ENCODE data around the gene ZNF740. TPM values are rescaled to one million over a fixed set of nuclear protein-coding genes. Genes with fewer than 3 reads are reported as not detected.
"Not testable (repeated sequence)": the region's sequence is repeated elsewhere in the genome, so short reads cannot be mapped to it uniquely, and the experiment has no call there.

ZNF740 gene
- total RNA-seq, 1 donor from 2014 or later, result 39.6 TPM

GRCh38 chr12:53193985-53194716 lies 13.6 kb downstream of the ZNF740 start:
- intact Hi-C loops (cut with micrococcal nuclease), result loop anchor here (5.0 kb wide), 1 partner anchor 37 kb away; no protein-coding TSS in a partner anchor

DNA sequence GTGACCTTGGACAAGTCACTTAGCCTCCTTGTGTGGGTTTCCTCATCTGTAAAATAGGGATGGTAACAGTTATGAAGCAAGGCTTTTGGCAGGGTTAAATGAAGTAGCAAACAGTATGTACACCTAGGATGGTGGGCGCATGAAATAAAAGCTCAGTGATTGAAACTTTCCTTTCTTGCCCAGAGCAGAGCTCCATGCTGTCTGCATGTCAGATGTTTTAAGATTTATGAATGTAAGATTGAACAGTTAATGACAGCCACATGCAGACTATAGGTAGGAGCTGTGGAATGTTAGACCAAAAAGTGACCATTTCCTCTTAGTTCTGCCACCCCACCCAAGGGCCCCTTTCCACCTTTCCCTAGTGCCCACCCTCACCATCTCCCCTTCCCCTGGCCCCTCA lies 14.5 kb downstream of the ZNF740 start:
- intact Hi-C loops (cut with micrococcal nuclease), result loop anchor here (5.0 kb wide), 1 partner anchor 38 kb away; no protein-coding TSS in a partner anchor

DNA sequence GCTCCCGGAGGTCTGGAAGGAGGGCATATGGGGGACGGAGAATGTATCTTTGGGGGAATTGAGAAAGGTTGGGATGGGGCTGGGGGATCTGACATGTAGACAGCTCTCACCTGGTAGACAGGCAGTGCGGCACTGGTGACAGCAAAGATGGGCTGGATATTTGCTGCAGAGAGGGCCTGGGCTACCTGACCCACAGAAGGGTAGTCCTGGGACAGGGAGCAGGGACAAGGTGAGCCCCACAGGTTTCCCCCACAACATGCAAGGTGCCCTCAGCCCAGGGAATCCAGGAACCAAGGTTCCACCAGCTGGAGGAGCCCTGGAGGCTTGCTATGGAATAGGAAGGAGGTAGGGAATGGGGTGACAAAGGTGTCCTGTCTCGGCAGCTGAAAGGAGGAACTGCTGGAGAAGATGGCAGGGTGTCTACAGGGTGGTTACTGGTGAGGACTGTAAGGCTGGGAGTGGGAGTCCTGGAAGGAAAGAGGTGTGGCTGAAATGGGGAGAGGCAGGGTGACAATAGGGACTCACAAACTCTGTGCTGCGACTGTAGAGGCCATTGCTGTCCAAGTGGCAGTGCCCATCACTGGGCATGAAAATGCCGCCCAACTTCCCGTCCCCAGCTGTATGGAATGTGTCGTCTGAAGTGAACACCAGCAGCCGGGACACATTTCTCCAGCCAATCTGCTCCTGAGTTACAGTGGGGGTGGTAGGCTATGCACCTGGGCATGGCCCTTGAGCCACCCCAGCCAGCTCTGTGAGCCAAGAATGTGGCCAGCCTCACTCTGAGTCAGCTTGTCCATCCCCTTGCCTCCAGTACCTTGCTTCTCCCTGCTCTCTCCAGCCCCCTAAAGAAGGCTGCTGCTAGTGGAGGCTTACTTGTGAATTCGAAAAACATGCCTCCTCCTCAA lies 15.2 kb downstream of the ZNF740 start:
- intact Hi-C loops (cut with micrococcal nuclease), result no loop called here

DNA sequence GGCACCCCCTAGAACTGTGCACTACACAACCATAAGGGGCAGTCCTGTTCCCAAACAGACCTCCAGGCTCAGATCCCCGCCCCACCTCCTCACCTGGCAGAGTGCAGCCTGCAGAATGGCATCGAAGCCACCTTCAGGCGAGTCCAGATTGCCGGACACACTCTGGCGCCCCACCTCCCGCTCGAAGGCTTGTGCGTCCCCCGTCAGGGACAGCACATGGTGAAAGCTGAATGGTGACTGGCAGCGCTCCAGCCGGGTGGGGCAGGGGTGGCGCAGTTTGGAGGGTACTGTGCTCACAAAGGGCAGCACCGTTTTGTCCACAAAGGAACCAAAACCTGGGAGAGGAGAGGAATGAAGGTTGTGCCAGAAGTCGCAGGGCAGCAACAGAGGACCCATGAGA lies 16.0 kb downstream of the ZNF740 start:
- intact Hi-C loops (cut with micrococcal nuclease), result no loop called here

DNA sequence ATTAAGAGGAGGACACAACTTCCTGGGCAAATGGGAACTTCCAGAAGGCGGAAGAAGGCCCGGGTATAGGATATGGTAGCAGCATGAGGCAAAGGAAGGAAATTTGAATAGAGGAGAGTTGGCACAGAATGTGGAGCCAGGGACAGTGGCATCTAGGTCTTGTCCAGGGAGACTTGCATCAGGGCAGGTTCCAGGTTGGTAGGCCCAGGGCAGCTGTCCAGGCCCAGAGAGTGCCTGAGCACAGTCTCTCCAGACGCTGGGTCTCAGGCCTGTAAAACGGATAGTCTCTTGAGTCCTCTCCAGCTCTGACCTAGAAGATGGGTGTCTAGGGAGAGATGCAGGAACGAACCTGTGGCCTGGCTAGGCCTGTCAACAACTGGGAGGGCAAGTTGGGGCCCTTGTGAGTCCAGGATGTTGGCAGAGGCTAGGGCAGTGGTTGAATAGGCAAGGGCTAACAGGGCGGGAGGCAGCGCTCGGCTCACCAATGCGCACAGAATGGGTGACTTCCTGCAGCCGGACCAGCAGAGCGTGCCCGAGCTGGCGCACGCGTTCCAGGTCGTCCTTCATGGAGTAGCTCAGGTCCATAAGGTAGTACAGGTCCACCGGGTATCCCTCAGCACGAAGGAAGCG lies 16.6 kb downstream of the ZNF740 start:
- intact Hi-C loops (cut with micrococcal nuclease), result no loop called here

DNA sequence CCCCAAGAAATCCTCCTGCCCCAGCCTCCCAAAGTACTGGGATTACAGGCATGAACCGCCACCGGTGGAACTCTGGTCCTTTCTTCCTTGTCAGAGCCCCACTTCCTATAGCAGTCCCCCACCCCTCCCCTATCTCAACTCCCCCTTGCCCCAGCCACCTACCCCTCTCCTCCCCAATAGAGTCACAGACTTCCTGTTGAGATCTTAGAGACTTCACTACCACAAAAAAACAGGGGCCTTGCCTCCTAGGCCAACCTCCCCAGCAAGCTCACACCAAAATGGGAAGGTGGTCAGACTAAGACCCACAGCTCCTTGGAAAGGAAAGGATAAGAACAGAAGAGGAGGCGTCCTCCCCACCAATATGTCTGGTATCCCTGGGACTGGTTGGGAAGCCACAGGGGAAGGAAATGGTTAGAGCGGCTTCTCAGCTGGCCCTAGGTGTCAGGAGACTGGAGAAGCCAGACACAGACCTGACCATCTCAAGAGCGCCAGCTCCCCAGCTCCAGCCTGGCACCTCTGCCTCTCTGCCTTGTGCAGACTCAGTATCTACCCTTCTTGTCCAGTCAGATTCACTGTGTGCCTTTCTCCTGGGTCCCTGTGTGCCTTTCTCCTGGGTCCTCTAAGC lies 18.1 kb downstream of the ZNF740 start:
- intact Hi-C loops (cut with micrococcal nuclease), result loop anchor here (1.0 kb wide), 1 partner anchor 11 kb away; no protein-coding TSS in a partner anchor

GRCh38 chr12:53199700-53200099 lies 19.2 kb downstream of the ZNF740 start:
- intact Hi-C loops (cut with micrococcal nuclease), result no loop called here

DNA sequence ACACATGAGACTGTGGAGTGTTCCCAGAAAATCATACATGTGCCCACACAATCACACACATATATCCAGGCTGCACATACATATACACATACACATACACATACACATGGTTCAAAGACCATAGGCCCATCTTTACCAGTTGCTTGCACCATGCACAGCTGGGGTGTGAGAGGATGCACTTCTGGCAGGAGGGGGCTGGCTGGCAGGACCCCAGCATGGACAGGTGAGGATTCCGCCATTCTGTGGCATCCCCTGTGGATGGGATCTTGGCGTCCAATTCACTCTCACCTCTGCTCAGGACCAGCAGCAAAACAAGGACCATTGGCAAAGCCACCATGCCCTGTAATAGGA lies 19.6 kb downstream of the ZNF740 start:
- intact Hi-C loops (cut with micrococcal nuclease), result no loop called here

DNA sequence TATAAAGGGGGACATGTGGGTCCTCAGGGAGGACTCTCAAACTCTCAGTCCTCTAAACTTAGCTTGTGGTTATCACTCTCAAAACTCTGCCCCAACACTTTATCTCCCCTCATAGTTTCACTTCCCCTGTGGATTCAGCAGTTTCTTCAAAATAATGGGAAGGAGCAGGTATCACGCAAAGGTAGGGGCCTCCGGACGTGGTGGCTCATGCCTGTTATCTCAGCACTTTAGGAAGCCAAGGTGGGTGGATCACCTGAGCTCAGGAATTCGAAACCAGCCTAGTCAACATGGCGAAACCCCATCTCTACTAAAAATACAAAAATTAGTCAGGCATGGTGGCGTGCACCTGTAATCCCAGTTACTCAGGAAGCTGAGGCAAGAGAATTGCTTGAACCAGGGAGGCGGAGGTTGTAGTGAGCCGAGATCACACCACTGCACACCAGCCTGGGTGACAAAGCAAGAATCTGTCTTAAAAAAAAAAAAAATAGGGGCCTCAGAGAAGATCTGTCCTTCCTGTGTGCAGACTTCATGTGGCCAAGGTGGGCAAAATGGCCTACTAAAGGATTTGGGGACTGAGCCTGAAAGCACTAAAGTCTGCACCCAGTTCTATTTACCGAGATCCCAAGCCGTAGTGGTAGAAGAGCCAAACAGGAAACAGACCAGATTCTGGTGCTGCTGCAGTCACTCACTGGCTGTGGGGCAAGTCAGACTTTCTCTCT lies 20.1 kb downstream of the ZNF740 start:
- intact Hi-C loops (cut with micrococcal nuclease), result loop anchor here (1.0 kb wide), 1 partner anchor 19 kb away; no protein-coding TSS in a partner anchor

DNA sequence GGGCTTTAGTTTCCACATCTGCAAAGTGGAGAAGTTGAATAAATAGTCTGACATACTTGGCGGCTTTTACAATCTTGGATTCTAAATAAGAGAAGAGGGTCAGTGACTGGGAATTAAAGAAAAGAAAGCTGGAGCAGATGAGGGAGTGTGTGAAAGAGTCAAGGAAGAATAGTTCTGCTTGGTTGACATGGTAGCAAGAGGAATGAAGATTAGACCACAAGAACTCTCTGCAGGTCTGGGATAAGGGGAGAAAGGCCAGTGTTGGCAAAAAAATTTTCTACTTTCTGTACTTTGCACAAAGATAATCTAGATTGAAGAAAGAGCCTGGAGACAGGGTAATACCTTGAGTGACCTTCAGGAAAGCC lies 20.6 kb downstream of the ZNF740 start:
- intact Hi-C loops (cut with micrococcal nuclease), result loop anchor here (1.0 kb wide), 1 partner anchor 20 kb away; no protein-coding TSS in a partner anchor

- intact Hi-C loops (cut with micrococcal nuclease), result loop anchor here (1.0 kb wide), 1 partner anchor 20 kb away; no protein-coding TSS in a partner anchor
Observed at GRCh38 chr12:53201639-53202038, 21.1 kb downstream of the ZNF740 start.

DNA sequence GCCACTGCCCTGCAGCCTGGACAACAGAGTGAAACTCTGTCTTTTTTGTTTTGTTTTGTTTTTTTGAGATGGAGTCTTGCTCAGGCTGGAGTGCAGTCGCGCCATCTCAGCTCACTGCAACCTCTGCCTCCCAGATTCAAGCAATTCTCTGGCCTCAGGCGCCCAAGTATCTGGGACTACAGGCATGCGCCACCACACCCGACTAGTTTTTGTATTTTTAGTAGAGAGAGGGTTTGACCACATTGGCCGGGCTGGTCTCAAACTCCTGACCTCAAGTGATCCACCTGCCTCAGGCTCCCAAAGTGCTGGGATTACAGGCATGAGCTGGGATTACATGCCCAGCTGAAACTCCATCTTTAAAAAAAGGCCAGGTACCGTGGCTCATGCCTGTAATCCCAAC lies 21.8 kb downstream of the ZNF740 start:
- intact Hi-C loops (cut with micrococcal nuclease), result not testable (repeated sequence)

DNA sequence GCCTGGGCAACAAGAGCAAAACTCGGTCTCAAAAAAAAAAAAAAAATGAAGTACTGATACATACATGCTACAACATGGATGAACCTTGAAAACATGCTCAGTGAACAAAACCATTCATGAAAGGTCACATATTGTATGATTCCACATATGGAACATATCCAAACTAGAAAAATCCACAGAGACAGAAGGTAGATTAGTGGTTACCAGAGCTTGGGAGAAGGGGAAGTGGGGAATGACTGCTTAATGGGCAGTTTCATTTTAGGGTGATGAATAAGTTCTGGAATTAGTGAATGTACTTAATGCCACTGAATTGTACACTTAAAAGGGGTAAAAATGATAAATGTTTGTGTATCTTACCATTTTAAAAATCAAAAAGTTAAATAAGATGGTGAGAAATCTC lies 23.8 kb downstream of the ZNF740 start:
- intact Hi-C loops (cut with micrococcal nuclease), result no loop called here

GRCh38 chr12:53205747-53206419 lies 25.4 kb downstream of the ZNF740 start:
- intact Hi-C loops (cut with micrococcal nuclease), result loop anchor here (2.0 kb wide), 1 partner anchor 89 kb away; the partner anchor contains the start of gene PFDN5

- intact Hi-C loops (cut with micrococcal nuclease), result loop anchor here (2.0 kb wide), 1 partner anchor 88 kb away; the partner anchor contains the start of gene PFDN5
Observed at GRCh38 chr12:53207042-53207441, 26.5 kb downstream of the ZNF740 start, which contains the start of gene ITGB7. ITGB7 (minus strand) TSS chr12:53207251; CDS start chr12:53200443, 6,808 bp downstream.

DNA sequence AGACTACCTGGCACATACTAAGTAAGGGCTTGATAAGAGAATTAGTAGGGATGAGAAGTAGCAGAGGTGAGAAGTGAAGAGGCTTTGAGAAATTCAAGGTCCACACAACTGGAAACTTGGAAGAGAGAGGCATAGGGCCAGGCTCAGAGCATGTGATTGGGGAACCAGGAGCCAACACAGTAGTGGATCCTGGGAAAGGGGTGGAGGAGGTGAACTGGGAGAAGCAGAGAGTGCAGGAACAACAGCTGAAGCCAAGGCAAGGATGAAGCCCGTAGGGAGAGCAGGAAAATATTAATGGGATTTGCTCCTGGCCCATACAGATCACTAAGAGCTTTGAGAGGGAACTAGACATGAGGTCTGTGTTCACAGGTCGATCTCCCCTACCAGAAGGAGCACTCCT lies 27.9 kb downstream of the ZNF740 start:
- intact Hi-C loops (cut with micrococcal nuclease), result no loop called here

DNA sequence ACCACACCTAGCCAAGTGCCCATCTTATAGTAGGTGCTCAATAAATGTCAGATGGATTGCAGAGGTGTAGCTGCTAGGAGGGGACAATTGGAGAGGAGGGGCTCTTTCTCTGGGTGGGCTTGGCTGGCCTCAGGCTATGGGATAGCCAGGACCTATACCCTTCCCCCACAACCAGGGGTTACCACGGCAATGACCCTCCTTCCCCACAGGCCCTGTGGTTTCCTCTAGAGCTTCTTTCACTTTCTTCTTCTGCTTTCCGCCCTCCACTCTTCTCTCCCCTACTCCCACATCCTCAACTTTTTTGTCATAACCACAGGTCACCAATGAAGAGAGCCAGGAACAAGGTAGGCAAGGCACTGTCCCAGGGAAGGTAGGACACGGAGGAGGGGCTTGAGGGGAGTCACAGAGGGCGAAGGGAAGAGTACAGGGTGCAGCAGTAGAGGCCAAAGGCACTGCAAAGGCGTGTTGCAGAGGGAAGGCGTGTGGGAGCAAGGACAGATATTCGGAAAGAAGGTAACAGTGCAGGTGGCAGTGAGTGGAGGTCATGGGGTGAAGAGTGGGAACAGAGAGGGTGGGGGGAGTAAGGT lies 28.4 kb downstream of the ZNF740 start:
- intact Hi-C loops (cut with micrococcal nuclease), result loop anchor here (1.0 kb wide), 2 partner anchors 10 to 11 kb away; no protein-coding TSS in a partner anchor

GRCh38 chr12:53210843-53211242 lies 30.3 kb downstream of the ZNF740 start:
- intact Hi-C loops (cut with micrococcal nuclease), result no loop called here

All from T-helper 2 cell treated with Interferon-gamma antibody and Interleukin-4, amounts not matched to agents 100 ng/mL and 5 ng/mL, for 36 hours (primary cell).